GM21619 (cell line): Measurements from ENCODE around the gene COA1.
"Not testable (repeated sequence)": the region's sequence is repeated elsewhere in the genome, so short reads cannot be mapped to it uniquely, and the experiment has no call there.

ENCODE experiments used
- ATAC-seq: cut with Tn5 transposase; IDR thresholded peaks from one replicate; pipeline ENCODE4 v1.9.1; 2021; ENCODE audit not compliant: unreplicated experiment

The COA1 gene

GRCh38 chr7:43636093-43636492, 93.2 kb downstream of the COA1 start:
- ATAC-seq: no peak

GRCh38 chr7:43634384-43634783, 94.9 kb downstream of the COA1 start:
- no peak for ATAC-seq

- ATAC-seq: no peak
Observed at GRCh38 chr7:43632746-43633145, 96.6 kb downstream of the COA1 start.

- no peak for ATAC-seq
Observed at GRCh38 chr7:43631559-43631958, 97.8 kb downstream of the COA1 start.

GRCh38 chr7:43630482-43630881, 98.8 kb downstream of the COA1 start:
- ATAC-seq: no peak

GRCh38 chr7:43629857-43630256, 99.5 kb downstream of the COA1 start:
- no peak for ATAC-seq

GRCh38 chr7:43628431-43628830, 100.9 kb downstream of the COA1 start:
- no peak for ATAC-seq

GRCh38 chr7:43627798-43628197, 101.5 kb downstream of the COA1 start:
- ATAC-seq: not testable (repeated sequence)

GRCh38 chr7:43626695-43627094, 102.6 kb downstream of the COA1 start:
- ATAC-seq: no peak

- no peak for ATAC-seq
Observed at GRCh38 chr7:43625980-43626379, 103.3 kb downstream of the COA1 start.

- ATAC-seq: peak; percentile 62
Observed at GRCh38 chr7:43625453-43625852, 103.9 kb downstream of the COA1 start.

GRCh38 chr7:43624156-43624555, 105.2 kb downstream of the COA1 start:
- ATAC-seq: no peak

- ATAC-seq: no peak
Observed at GRCh38 chr7:43621729-43622448, 107.4 kb downstream of the COA1 start.

GRCh38 chr7:43619213-43620012, 109.9 kb downstream of the COA1 start:
- ATAC-seq: no peak

- ATAC-seq: no peak
Observed at GRCh38 chr7:43618073-43618472, 111.2 kb downstream of the COA1 start.

GRCh38 chr7:43616977-43617376, 112.3 kb downstream of the COA1 start:
- ATAC-seq: no peak

- no peak for ATAC-seq
Observed at GRCh38 chr7:43615558-43616145, 113.7 kb downstream of the COA1 start.

- ATAC-seq: peak; percentile 76
Observed at GRCh38 chr7:43612599-43613589, 116.4 kb downstream of the COA1 start.

GRCh38 chr7:43612128-43612527, 117.2 kb downstream of the COA1 start:
- ATAC-seq: no peak

GRCh38 chr7:43609097-43609496, 120.2 kb downstream of the COA1 start:
- ATAC-seq: no peak

GRCh38 chr7:43604251-43604650, 125.1 kb downstream of the COA1 start:
- no peak for ATAC-seq
